ENCODE data around the gene SRMS.

The SRMS gene

DNA sequence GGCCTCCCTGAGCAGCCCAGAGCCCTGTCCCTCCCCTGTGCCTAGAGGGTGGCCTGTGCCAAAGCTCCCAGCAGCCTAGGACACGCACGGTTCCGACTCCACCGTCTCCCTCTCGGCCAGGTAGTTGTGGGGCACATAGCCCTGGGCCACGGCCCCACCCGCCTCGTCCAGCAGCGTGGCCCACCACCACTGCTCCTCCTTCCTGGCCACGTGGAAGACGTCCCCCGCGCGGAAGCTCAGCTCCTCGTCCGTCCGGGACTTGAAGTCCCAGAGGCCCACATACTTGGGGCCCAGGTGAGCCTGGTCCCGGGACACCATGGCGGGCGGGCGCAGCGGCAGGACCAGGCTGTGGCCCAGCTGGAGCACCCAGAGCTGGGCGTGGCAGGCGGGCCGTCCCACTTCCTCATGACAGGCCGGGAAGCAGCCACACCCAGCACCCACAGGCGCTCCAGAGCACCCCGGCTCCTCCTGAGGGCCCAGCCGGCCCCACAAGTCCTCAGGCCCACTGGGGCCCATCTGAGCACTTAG, 10.5 kb downstream of the SRMS start, which contains the start of gene PTK6:
Gene PTK6, minus strand, starts transcription at position 380 of the 528 bp plus-strand sequence. Its CDS starts 62 bp downstream, at position 318.
- DNase-seq: no peak

DNA sequence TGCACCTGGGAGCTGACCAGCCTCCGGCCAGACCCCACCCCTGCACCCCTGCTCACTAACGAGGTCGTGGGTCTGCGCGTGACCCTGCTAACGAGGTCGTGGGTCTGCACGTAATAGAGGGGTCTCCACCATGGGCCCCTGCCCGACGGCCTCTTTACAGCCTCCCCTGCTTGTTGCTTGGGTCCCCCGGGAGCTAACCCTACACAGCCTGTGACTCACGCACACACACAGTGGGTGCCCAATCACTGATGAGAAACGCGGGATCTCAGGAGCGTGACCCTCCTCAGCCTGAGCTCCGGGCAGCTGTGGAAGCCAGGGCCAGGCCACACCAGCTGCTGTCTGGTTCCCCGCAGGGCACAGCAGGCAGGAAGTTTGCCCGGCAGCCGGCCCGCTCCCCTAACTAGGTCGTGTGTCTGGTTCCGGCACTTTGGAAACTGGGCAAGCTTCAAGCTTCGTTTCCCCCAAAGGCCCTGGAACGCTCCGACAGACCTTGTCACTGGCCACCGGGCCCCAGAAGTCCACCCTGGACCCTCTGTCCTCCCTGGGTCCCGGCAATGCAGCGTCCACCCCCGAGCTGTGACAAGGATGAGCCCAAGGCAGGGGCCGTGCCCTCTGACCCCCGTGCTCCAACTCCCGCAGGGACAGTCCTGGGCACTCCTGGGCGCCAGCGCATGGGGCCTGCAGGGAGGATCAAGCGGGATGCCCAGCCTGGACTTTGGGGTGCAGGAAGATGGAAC, 11.1 kb downstream of the SRMS start:
- no peak for DNase-seq

DNA sequence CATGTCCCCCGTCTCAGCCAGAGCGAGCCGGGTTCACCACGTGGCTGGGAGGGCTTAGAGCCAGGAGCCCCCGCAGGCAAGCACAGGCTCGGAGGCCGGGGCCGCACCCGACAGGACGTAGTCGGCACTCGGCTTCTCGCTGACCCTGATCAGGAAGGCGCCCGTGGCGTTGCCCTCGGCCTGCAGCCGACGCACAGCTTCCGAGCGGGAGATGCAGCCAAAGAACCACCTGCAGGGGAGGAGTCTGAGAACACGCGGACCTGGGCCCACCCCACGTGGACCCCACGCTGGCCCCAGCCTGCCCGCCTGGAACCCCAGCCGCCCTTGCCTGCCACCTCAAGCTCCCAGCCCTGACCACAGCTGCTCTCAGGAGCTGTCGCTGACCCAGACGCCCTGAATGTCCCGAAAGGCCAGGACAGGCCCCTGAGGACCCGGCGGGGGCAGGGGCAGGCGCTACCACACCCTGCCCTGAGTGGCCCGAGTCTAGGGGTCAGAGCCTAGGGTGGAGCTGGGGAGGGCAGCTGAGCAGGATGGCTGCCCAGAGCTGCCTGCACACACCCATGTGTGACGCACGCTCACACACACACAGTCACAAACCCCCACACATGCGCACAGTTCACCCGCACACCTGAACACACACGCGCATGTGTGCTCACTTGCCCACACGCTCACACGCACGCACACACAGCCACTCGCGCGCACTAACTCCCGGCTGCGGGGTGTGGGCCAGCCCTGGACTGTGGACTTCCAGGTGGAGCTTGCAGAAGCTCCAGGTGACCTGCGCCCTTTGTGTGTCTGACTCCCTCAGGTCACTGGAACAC, 12.5 kb downstream of the SRMS start:
- DNase-seq: no peak

DNA sequence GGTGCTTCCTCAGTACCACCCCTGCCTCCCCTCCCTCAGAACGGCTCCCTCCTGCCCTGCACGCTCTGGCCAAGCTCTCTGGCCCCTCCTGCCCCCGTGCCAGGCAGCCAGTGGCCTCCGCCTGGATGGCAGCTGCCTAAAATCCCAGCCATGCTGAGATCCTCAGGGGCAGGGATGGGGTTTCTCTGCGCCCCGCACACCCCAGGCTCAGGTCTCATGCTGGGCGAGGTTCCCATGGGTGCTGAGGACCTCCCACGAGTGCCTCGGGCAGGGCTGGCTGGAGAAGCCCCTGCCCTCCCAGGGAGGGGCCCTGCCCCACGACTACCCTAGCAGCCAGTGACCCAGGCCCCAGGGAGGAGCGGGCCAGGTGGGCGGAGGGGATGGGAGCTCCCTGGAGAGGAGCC, 13.1 kb downstream of the SRMS start:
- no peak for DNase-seq

DNA sequence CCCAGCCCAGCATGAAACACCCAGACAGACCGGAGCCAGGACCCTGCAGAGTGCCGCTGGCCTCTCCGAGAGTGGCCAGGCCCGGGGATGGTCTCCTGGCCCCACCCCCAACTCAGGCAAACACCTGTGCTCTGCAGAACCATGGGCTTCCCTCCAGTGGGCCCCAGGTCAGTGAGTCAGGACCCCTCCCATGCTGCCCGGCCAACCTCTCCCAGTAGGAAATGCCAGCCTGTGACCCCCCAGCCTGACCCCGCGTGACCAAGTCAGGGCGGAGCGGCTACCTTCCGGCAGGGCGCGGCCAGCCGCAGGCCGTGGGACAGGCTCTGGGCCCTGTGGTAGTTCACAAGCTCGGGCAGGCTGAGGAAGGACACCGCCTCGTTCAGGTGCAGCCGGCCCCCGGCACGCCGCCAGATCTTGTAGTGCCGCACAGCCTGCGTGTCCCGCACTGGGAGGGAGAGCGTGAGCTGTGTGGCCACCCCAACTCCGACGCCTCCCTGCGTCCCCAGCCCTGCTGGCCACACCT, 13.6 kb downstream of the SRMS start:
- no peak for DNase-seq

DNA sequence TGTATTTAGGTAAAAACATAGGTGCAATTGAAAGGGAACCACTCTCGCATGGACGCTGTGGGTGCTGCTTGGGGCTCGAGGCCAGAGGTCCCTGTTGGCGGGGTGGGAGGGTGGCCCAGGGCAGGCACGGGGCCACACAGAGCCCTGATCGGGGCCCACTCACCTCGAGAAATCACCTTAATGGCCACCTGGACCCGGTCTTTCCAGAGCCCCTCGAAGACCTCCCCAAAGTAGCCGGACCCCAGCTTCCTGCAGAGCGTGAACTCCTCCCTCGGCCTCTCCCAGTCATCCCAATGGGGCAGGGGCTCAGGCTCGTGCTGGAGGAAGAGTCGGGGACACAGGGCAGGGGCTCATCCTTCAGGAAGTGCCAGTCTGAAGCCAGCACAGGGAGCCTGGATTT, 14.2 kb downstream of the SRMS start:
- no peak for DNase-seq

DNA sequence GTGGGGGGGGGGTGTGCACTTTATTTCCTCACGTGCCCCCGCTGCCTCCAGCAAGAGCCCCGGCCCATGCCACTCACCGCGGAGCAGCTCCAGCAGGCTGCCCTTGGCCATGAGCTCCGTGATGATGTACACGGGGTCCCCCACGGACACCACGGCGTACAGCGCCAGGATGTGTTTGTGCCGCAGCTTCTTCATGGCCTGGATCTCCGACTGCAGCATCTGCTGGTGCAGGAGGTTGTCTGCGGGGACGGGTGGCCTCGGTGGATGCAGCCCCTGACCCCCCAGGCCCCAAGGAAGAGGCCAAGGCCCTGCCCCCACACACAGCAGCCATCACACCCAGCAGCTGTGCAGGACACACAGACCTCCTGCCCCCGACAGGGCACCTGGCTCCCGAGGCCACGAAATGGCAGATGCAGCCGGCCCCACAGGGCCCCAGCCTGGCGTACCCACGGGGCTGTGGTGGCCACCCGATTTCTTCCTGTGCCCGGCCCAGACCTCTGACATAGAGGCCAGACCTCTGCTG, 15.0 kb downstream of the SRMS start:
- no peak for DNase-seq

DNA sequence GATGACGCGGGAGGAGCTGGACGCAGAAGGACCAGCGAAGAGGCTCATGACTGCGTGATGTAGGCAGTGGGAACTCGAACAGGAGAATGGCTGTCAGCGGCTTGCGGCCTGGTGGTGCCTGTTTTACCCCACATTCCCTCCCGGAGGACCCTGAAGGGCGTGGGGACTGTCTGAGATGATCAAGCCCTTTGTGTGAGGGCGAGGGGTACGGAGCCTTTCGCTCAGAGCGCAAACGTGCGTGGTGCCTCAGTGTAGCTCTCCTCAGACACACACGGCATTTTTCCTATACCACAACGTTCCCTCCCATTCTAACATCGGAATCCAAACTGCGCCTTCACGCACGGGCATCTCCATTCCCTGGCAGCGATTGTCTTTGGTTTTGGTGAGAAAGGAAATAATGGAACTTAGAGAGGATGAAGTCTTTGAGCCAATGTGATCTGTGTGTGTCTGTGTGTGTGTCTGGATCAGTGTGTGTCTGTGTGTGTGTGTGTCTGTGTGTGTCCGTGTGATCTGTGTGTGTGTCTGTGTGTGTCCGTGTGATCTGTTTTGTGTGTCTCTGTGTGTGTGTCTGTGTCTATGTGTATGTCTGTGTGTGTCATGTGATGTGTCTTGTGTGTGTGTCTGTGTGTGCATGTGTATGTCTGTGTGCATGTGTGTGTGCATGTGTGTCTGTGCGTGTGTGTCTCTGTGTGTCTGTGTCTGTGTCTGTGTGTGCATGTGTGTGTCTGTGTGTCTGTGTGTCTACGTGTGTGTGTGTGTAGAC, 15.7 kb downstream of the SRMS start:
- no peak for DNase-seq

DNA sequence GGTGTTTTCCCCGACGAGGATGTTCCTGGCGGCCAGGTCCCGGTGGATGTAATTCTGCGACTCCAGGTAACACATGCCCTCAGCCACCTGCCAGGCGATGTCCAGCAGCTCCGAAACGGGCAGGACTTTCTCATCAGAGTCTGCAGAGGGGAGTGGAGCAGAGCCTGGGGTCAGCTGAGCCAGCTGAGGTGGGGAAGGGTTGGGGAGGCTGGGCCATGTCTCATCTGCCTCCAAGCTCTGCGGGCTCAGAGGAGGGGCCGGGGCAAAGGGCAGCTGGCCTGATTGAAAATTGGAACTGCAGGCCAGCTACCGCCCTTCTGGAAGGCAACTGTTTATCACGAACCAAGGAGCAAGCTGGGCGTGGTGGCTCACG, 16.8 kb downstream of the SRMS start:
- no peak for DNase-seq

DNA sequence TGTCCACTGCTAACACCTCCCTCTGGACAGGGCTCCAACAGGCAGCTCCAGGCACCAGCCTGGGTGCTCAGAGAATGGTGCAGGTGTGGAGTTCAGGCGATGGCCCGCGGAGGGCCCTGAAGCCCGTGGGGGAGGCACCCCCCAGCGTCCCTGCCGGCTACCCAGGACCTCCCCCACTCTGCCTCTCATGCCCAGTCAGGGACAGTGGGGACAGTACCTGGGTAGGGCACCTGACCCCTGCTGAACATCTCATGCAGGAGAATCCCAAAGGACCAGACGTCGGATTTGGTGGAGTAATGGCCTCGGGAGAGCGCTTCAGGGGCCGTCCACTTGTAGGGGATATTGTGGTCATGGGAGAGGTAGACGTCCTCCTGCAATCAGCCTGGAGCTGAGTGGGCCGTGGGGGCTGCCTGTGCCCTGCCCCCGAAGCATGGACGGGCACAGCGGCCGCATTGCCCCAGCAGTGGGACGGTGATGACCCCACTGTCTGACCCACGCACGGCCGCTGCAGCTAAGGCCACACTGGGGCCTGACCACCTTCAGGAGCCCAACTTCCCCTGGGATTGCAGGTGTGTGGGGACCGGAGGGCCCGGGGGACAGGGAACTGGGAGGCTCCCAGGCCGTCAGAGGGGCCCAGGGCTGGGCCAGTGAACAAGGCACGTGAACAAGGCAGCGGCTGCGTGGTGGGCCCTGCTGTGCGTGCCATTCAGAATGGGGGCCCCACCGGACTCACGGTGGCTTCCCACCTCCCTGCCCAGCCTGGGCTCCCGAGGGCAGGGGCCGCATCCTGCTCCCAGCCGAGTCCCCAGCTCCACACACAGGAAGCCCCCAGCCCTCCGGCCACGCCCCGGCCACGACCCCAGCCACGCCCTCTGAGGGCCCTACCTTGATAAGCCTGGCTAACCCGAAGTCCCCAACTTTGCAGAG, 17.4 kb downstream of the SRMS start:
- no peak for DNase-seq

DNA sequence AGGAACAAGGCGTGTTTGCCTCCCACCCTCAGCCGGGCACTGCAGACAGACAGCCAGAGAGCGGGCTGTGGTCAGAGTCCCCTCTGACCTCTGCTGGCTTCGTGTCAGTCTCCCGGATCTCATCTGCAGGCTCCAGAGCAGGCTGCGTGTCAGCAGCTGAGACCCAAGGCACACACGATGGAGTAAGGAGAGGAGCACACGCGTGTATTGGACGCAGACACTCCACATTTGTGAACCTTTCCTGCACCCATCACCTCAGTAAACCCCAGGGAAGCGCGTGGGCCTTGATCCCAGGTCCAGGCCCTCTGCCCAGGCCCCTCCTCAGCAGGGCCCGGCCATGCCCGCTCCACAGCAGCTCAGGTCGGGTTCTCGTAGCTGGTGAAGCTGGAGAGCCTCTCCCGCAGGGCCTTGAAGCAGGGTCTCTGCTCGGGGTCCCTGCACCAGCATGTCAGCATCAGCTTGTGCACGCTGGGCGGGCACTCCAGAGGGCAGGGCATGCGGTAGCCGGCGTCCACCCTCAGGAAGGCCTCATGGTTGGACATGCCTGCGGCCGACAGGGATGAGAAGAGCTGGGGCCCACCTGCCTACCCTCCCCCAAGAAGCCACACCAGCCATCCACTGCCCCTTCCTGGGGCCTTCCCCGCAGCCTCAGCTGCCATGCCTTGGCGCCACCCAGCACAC, 18.2 kb downstream of the SRMS start:
- no peak for DNase-seq

DNA sequence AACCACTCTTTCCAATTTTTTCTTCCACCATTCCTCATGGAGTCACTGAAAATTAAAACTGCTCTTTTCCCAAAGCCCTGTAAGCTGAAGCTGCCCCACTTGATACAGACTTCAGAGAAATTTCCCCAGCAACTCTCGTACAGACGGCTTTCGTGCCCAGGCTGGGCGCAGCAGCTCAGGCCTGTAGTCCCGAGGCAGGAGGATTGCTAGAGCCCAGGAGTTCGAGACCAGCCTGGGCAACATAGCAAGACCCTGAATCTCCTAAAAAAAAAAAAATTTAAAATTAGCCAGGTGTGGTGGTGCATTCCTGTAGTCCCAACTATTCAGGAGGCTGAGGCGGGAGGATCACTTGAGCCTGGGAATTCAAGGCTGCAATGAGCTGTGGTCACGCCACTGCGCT, 20.4 kb downstream of the SRMS start:
- no peak for DNase-seq

DNA sequence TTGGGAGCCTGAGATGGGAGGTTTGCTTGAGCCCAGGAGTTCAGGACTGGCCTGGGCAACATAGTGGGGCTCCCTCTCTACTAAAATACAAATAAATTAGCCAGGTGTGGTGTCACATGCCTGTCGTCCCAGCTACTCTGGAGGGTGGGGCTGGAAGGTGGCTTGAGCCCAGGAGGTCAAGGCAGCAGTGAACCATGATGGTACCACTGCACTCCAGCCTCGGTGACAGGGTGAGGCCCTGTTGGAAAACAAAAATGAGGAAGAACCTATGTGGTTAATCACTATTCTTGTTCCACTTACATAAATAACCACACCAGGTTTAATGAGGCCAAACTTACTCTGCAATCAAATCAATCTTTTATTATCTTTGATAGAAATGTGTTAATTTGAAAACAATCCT, 21.6 kb downstream of the SRMS start:
- no peak for DNase-seq

DNA sequence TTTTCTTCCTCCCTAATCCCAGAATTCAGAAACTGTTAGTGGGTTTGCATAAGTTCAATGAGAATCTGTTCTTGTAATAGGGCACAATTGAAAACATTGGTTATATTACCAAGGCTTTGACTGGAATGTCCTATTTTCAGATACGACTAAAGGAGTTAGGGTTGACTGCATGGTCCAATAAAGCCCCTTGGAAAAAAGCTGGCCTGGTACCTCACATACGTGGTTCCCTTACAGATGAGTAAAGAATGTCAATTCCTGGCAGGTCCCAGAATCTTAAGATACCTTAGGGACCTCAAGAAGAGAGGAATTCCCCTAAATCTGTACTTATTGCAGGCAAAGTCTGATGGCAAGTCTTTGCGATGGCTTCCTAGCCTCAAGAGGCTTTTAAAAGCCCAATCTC, 22.4 kb downstream of the SRMS start:
- no peak for DNase-seq

DNA sequence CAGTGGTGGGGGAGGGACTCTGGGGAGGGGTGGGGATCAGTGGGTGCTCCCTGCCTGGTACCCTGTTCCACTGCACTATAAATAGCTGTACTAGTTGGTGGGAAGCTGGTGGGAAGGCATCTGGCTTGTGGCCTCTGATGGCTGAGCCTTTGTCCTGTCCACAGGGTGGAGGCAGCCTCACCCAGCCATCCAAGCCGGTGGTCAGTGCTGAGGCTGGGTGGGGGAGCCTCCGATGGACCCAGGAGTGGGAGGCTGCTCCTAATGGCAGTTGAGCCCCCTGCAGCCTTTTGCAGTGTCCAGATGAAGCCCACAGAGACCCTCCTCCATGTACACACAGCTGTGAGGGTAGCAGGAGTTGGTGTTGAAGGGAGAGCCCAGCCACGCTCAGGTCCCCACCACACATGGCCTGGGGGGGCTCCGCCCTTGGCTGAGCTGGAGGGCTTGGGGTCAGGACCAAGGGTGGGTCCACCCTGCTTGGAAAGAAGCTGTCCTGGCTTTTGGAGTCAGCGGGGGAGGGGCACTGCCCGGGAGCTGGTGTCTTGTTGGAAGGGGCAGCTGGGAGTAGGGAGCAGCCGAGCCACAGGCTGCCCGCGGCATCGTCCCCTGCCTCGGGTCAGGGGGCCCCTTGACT, 24.5 kb downstream of the SRMS start:
- DNase-seq: no peak

DNA sequence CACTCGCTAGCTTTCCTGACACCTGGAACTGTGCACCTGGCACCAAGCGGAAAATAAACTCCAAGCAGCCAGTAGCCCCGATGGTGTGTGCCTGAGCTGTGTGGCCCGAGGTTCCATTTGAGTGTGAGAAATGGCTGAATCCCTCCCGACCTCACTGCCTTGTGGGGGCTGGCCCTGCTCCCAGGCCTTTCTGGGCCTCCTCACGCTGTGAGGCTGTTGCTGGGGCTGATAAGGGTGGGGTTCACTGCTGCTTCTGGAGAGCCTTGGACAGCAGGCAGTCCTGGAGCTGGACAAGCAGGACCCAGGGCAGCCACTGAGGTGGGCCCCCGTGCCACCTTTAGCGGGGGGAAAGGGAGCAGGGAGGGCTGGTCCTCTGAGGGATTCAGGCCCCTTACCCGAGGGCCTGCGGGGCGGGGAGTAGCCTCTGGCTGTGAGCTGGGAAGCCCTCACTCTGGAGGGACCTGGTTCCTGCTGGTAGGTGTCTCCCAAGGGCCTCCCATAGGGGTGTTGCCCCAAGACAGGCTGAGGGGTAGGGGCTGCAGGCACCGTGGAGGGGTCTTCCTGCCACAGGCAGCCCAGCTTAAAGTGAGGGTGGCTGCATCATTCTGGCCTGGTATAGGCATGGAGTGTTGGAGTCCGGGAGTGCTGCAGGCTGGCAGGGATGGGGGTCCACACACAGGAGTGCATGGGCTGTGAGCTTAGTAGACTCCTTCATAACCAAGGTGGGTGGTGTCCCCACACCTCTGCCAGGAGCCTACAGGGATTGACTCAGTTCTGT, 25.3 kb downstream of the SRMS start:
- DNase-seq: no peak

DNA sequence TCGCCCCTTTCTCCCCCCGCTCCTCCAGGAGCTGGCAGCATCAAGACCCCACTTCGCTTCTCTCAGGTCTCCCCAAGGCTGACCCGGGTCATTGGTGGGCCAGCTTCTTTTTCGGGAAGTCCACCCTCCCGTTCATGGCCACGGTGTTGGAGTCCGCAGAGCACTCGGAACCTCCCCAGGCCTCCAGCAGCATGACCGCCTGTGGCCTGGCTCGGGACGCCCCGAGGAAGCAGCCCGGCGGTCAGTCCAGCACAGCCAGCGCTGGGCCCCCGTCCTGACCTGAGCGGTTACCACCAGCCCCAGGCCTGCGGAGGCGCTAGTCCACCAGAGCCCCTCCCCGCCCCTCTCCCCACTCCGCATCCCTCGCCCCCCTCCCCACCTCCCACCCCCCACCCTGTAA, 25.9 kb downstream of the SRMS start:
- no peak for DNase-seq

DNA sequence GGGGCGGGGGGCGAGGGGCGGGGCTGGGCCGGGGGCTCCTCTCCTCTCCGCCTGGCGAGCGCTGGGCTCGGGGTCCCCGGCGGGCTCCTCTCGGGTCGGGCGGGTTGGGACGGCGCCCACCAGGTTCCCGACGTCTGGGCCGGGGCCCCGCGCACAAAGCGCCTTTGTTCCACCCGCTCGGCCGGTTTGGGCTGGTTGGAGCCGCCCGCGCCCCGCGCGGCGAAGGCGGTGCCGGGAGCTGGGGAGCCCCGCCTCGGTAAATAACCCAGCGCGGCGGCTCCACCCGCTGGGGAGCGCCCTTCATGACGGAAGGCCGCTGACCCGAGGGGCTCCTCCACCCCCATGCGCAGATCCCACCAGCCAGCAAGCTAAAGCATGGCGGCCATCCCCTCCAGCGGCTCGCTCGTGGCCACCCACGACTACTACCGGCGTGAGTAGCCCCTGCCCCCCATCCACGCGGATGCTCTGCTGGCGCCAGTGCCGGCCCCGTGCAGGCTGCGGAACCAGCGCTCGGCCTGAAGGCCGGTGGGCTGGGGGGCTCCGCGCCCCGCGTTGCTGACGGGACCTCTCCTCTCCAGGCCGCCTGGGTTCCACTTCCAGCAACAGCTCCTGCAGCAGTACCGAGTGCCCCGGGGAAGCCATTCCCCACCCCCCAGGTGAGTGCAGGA, 26.5 kb downstream of the SRMS start:
- peak; percentile 58 for DNase-seq

DNA sequence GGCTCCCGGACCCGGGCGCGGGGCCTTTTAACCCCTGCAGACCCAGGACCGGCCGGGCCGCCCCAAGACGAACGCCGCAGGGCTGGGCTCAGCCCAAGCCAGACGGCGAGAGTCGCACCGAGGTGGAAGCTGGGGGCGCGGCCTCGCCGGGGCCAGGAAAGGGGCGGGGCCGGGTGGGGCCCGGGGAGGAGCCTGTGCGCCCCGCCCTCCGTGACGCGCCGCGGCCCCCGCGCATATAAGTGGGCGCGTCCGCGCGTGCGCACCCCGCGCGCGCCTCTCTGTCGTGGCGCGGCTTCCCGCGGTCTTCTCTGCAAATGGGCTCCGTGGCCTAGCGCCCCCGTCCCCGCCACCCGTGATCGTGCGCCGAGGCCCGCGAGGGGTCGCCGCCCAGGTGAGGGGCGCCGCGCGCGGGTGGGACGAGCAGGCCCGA, 27.0 kb downstream of the SRMS start, which contains the start of gene PPDPF:
Gene PPDPF, plus strand, starts transcription at position 262 of the 430 bp plus-strand sequence. CDS start 544 bp downstream, outside the sequence.
- peak; percentile 75 for DNase-seq

Data from CD4-positive, alpha-beta T cell treated with Interleukin-4 for 4 hours (primary cell).